SK-N-SH (cell line): ENCODE data around the gene DOCK10. TPM values are rescaled to one million over a fixed set of nuclear protein-coding genes. Genes with fewer than 3 reads are reported as not detected.

ENCODE experiments used
- CTCF ChIA-PET: fragments of 300-600, 350-600 bp; formaldehyde crosslinking; extraction: SDS; loops from one replicate; lab custom pipeline; 2021; lab: Yijun Ruan, JAX
- POLR2A ChIA-PET: fragments of 350-600 bp; sonication (Branson Sonifier 250); formaldehyde crosslinking; extraction: SDS; loops from one replicate; lab custom pipeline; 2020; ENCODE audit warnings: antibody characterized with exemption, inconsistent platforms; lab: Yijun Ruan, JAX
- DNase-seq: peaks from one replicate; pipeline ENCODE4 v3.0.0; 2012
- H2AFZ ChIP-seq: fragments of 200-600 bp; sonication (generic); 2 replicates; pipeline ENCODE4 v1.8.1; 2016; ENCODE audit warnings: antibody characterized with exemption, mild to moderate bottlenecking, low read depth
- H3F3A ChIP-seq: fragments of 200-600 bp; sonication (generic); replicated peaks from 2 replicates; pipeline ENCODE3; 2016; ENCODE audit warnings: antibody characterized with exemption, mild to moderate bottlenecking; ENCODE audit not compliant: insufficient read depth
- H3K27ac ChIP-seq, 2 experiments: fragments of 200-500 bp in 1 of 2; fragments of 200-600 bp in 1 of 2; sonication (Bioruptor generic) in 1 of 2; sonication (generic), shearing (Covaris generic) in 1 of 2; 2 replicates each; pipeline versions ENCODE4 v1.5.1 to v1.6.1; 2014 to 2016; ENCODE audit warnings: low read depth in 2 of 2, inconsistent platforms in 1 of 2, low read length in 1 of 2, mild to moderate bottlenecking in 1 of 2, mixed read lengths in 1 of 2
- H3K27me3 ChIP-seq: fragments of 200-600 bp; sonication (generic), shearing (Covaris generic); 2 replicates; pipeline ENCODE4 v1.6.1; 2016; ENCODE audit warnings: mixed run types; ENCODE audit not compliant: insufficient read depth
- H3K36me3 ChIP-seq, 2 experiments: fragments of 200-500 bp in 1 of 2; fragments of 200-600 bp in 1 of 2; sonication (Bioruptor generic) in 1 of 2; sonication (generic) in 1 of 2; replicated peaks in 1 of 2; 2 replicates each; pipeline versions ENCODE3 to v1.5.1; 2014 to 2016; ENCODE audit warnings: low read length in 1 of 2, mild to moderate bottlenecking in 1 of 2; ENCODE audit not compliant: insufficient read depth in 2 of 2, control insufficient read depth in 1 of 2
- H3K4me1 ChIP-seq, 2 experiments: fragments of 200-500 bp in 1 of 2; fragments of 200-600 bp in 1 of 2; sonication (Bioruptor generic) in 1 of 2; sonication (generic), shearing (Covaris generic) in 1 of 2; 2 replicates each; pipeline versions ENCODE4 v1.5.1 to v1.6.1; 2014 to 2016; ENCODE audit warnings: low read depth in 1 of 2, low read length in 1 of 2, mixed run types in 1 of 2; ENCODE audit not compliant: insufficient read depth in 2 of 2, control insufficient read depth in 1 of 2
- H3K4me2 ChIP-seq: fragments of 200-600 bp; sonication (generic), shearing (Covaris generic); 2 replicates; pipeline ENCODE4 v1.6.1; 2017; ENCODE audit warnings: mixed run types
- H3K4me3 ChIP-seq, 2 experiments: fragments of 200-500 bp in 1 of 2; fragments of 200-600 bp in 1 of 2; sonication (Bioruptor generic) in 1 of 2; sonication (generic), shearing (Covaris generic) in 1 of 2; 2 replicates each; pipeline versions ENCODE4 v1.5.1 to v1.8.1; 2014 to 2016; ENCODE audit warnings: low read depth in 2 of 2, inconsistent platforms in 1 of 2, low read length in 1 of 2, mild to moderate bottlenecking in 1 of 2, mixed read lengths in 1 of 2, moderate library complexity in 1 of 2
- H3K79me2 ChIP-seq: fragments of 200-600 bp; sonication (generic); 2 replicates; pipeline ENCODE4 v1.8.1; 2017; ENCODE audit warnings: mild to moderate bottlenecking; ENCODE audit not compliant: insufficient read depth
- H3K9ac ChIP-seq: fragments of 200-600 bp; sonication (generic); 2 replicates; pipeline ENCODE4 v1.6.1; 2017; ENCODE audit warnings: mixed run types
- H3K9me2 ChIP-seq: fragments of 200-600 bp; sonication (generic); 2 replicates; pipeline ENCODE4 v1.6.1; 2017; ENCODE audit warnings: mixed run types
- H3K9me3 ChIP-seq: fragments of 200-600 bp; sonication (generic); 2 replicates; pipeline ENCODE4 v1.6.1; 2017; ENCODE audit warnings: mixed run types, mild to moderate bottlenecking, moderate library complexity
- H4K20me1 ChIP-seq: fragments of 200-600 bp; sonication (generic); 2 replicates; pipeline ENCODE4 v1.6.1; 2017; ENCODE audit warnings: mild to moderate bottlenecking, mixed run types; ENCODE audit not compliant: insufficient read depth
- CTCF ChIP-seq: fragments of 200-600 bp; sonication (generic); IDR thresholded peaks from 2 replicates; pipeline ENCODE4 v1.6.1; 2017; ENCODE audit warnings: antibody characterized with exemption, mild to moderate bottlenecking, moderate library complexity
- FOXM1 ChIP-seq: IDR thresholded peaks from 2 replicates; pipeline ENCODE4 v1.4.0; 2012; ENCODE audit warnings: low read depth, mild to moderate bottlenecking
- GATA2 ChIP-seq: sonication (generic); formaldehyde crosslinking; IDR thresholded peaks from 2 replicates; pipeline ENCODE4 v1.5.0; 2020; ENCODE audit warnings: mild to moderate bottlenecking, missing genetic modification reagents
- MAX ChIP-seq: IDR thresholded peaks from 2 replicates; pipeline ENCODE4 v1.4.0; 2012; ENCODE audit warnings: low read depth
- MEF2A ChIP-seq: IDR thresholded peaks from 2 replicates; pipeline ENCODE4 v1.4.0; 2012; ENCODE audit warnings: low read depth, borderline replicate concordance
- NRF1 ChIP-seq: IDR thresholded peaks from 2 replicates; pipeline ENCODE4 v1.6.1; 2012; ENCODE audit warnings: low read depth, mild to moderate bottlenecking, low read length
- RAD21 ChIP-seq: IDR thresholded peaks from 2 replicates; pipeline ENCODE4 v1.6.1; 2012; ENCODE audit warnings: mild to moderate bottlenecking, low read length
- RCOR1 ChIP-seq: fragments of 150-350 bp; IDR thresholded peaks from 2 replicates; pipeline ENCODE4 v1.6.1; 2017; ENCODE audit warnings: antibody characterized with exemption, low read length
- REST ChIP-seq: IDR thresholded peaks from 2 replicates; pipeline ENCODE4 v1.6.1; 2012; ENCODE audit warnings: mild to moderate bottlenecking, low read depth, low read length, moderate library complexity
- RFX5 ChIP-seq: IDR thresholded peaks from 2 replicates; pipeline ENCODE4 v1.6.1; 2012; ENCODE audit warnings: mild to moderate bottlenecking, improper control_type of control experiment, low read length
- SIN3A ChIP-seq: IDR thresholded peaks from 2 replicates; pipeline ENCODE4 v1.6.1; 2012; ENCODE audit warnings: low read depth, mild to moderate bottlenecking, low read length, moderate library complexity, borderline replicate concordance
- TCF12 ChIP-seq: IDR thresholded peaks from 2 replicates; pipeline ENCODE4 v1.4.0; 2012
- TEAD4 ChIP-seq: IDR thresholded peaks from 2 replicates; pipeline ENCODE4 v1.4.0; 2012; ENCODE audit warnings: mild to moderate bottlenecking, borderline replicate concordance; ENCODE audit not compliant: insufficient read depth
- USF1 ChIP-seq: IDR thresholded peaks from 2 replicates; pipeline ENCODE4 v1.4.0; 2012; ENCODE audit warnings: low read depth, borderline replicate concordance
- YY1 ChIP-seq: IDR thresholded peaks from 2 replicates; pipeline ENCODE4 v1.4.0; 2012; ENCODE audit warnings: low read depth, mild to moderate bottlenecking
- WGBS: methylation state at CpG from one replicate; pipeline ENCODE4 v1.1.6; 2017; ENCODE audit warnings: low lambda C conversion rate; 5-methylcytosine and 5-hydroxymethylcytosine counted together
- polyA plus RNA-seq, 3 experiments: library from polyadenylated mRNA; depleted of rRNA; stranded (reverse); fragments of >200 nt; gene quantifications; 2 replicates each; pipeline ENCODE4 v1.2.3, GENCODE V29; 2012

Gene DOCK10
- polyA plus RNA-seq, 1 of the 3 experiments (the other 2 are of a cell fraction): 24.1 TPM

- TF ChIP-seq MAX (no peak), TCF12 (no peak), NRF1 (no peak)
- H3K27ac ChIP-seq: no peak overlapping the region
- H3K79me2 ChIP-seq: no peaks in the 10 kb centered on the region
- no peaks in the 10 kb centered on the region for H3K4me1 ChIP-seq
- H2AFZ ChIP-seq: no peak overlapping the region
- no peak for DNase-seq
- H3K27me3 ChIP-seq: no peaks in the 10 kb centered on the region
- ChIA-PET CTCF (interaction anchor here (1.0 kb wide), 1 partner anchor 13 kb away, joined by 3 read pairs; no protein-coding TSS in a partner anchor), POLR2A (no interaction called here)
- H3K9ac ChIP-seq: no peak overlapping the region
- H3K36me3 ChIP-seq: peaks cover 4 to 10% of the 10 kb centered on the region in 2 experiments
- H3K4me2 ChIP-seq: no peak overlapping the region
- H3K9me2 ChIP-seq: no peaks in the 10 kb centered on the region
- no peaks in the 10 kb centered on the region for H3F3A ChIP-seq
- no peaks in the 10 kb centered on the region for H4K20me1 ChIP-seq
- no peaks in the 10 kb centered on the region for H3K9me3 ChIP-seq
- no peak overlapping the region for H3K4me3 ChIP-seq
- 89% methylated on average over 1 of the region's 1 CpG for WGBS
Measured at GRCh38 chr2:224895377-224895776, 146.9 kb downstream of the DOCK10 start.

GRCh38 chr2:224894356-224894755, 147.9 kb downstream of the DOCK10 start:
- H3K4me2 ChIP-seq: no peak overlapping the region
- no peaks in the 10 kb centered on the region for H3F3A ChIP-seq
- DNase-seq: no peak
- ChIA-PET CTCF (interaction anchor here (1.0 kb wide), 1 partner anchor 107 kb away, joined by 3 read pairs; no protein-coding TSS in a partner anchor), POLR2A (no interaction called here)
- H3K27ac ChIP-seq: no peak overlapping the region
- no peaks in the 10 kb centered on the region for H3K79me2 ChIP-seq
- H2AFZ ChIP-seq: no peak overlapping the region
- H3K9ac ChIP-seq: no peak overlapping the region
- peaks cover 4 to 10% of the 10 kb centered on the region in 2 experiments for H3K36me3 ChIP-seq
- TF ChIP-seq SIN3A (no peak), CTCF (no peak), GATA2 (CRISPR knock-in tag) (no peak), RCOR1 (no peak), RAD21 (no peak), YY1 (no peak), NRF1 (no peak), MEF2A (no peak), REST (no peak), RFX5 (no peak), USF1 (no peak), FOXM1 (no peak), TEAD4 (no peak)
- TF ChIP-seq, all 33 proteins: peak for 0
- H3K27me3 ChIP-seq: no peaks in the 10 kb centered on the region
- 93% methylated on average over 3 of the region's 3 CpGs for WGBS
- H3K4me1 ChIP-seq: no peaks in the 10 kb centered on the region
- H4K20me1 ChIP-seq: no peaks in the 10 kb centered on the region
- H3K4me3 ChIP-seq: no peak overlapping the region
- no peaks in the 10 kb centered on the region for H3K9me3 ChIP-seq
- H3K9me2 ChIP-seq: no peaks in the 10 kb centered on the region
